GM18951 (cell line): ENCODE measurements around the gene NFYC.

ENCODE experiments used
- POLR2A ChIP-seq: IDR thresholded peaks from 4 replicates; pipeline ENCODE4 v1.6.1; 2011; ENCODE audit warnings: mild to moderate bottlenecking; ENCODE audit not compliant: insufficient read length, insufficient read depth; ENCODE audit errors: extremely low read depth
- in situ Hi-C: fragments of 300-500 bp; cut with MboI; formaldehyde crosslinking; loops from one replicate; pipeline ENCODE4 v1.12.0; 2022; ENCODE audit warnings: low sequenced_read_pairs, mixed read lengths, inconsistent platforms; ENCODE audit not compliant: unreplicated experiment

NFYC gene

GRCh38 chr1:40691538-40692428, at the start of gene NFYC:
Gene NFYC (plus strand): TSS chr1:40691704. CDS start chr1:40738844, 47,140 bp downstream.
- peak; percentile 95 for TF ChIP-seq POLR2A
- in situ Hi-C loops = no loop called here

DNA sequence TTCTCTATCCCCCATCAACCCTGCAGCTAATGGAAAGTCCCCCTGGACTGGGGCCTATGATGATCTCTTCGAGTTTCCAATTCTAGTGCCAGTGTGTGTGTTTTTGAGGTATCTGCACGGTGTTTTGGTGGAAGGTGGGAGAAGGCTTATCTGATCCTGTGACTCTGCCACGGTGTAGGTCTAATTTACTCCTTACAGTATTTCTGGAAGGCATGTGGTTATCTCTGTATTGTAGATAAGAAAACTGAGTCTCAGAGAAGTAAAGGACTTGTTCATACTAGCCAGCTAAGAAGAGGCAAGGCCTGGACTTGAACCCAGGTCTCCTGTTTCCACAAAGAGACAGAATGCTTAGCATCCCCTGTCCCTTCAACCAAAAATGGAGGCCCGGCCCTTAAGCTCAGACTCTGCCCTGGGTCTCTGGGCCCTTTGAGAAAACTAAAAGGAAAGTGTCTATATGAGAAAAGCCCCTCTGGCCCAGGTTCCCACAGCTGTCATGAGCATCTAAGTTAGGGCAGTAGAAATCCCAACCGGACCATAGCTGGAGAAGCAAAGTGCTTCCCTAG, 46.3 kb upstream of the NFYC start:
- in situ Hi-C loops = no loop called here
- TF ChIP-seq POLR2A = no peak

- no peak for TF ChIP-seq POLR2A
- in situ Hi-C loops = no loop called here
Observed at GRCh38 chr1:40646315-40646714, 45.2 kb upstream of the NFYC start.

DNA sequence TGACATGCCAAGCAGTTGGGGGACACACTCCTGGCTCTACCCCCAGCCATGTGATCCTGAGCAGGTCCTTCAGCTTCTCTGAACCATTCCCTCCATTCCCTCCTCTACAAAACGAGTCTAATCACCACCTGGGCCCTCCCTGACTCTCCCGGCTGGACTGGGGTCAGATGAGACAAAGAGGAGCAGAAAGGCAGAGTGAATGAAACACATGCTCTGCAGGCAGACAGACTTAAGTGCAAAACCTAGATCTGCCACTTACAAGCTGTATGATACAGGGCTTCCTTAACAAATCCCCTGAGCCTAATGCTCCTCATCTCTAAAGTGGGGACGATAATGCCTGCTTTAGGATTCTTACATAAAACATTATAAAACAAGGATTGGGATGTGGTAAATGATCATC, 43.3 kb upstream of the NFYC start:
- in situ Hi-C loops = no loop called here
- no peak for TF ChIP-seq POLR2A

DNA sequence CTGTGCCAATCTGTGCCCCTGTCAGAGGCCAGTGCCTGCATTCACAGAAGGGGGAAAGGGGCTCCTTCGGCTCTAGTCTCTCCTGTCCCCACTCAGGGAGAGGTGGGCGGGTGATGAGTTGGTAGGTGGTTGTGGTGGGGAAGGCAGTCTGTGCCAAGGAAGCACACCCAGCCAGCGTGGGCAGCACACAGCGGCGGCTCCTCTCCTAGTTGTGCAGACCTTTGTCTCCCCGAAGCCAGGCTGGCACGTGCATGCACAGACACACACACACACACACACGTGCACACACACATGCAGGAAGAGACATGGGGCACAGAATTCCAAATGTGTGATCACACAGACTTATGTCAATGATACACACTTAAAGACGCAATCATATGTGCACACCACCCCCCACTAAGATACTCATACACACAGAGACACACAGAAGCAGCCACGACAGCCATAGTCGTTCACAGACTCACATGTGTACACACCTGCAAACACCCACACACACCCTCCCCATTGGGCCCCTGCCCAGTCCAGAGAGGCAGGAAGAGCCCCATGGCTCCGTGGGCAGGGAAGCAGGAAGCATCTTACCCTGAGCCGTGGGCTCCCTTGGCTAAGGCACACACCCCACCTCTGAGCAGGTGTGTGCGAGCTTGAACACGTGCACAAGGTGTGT, 42.4 kb upstream of the NFYC start:
- in situ Hi-C loops = no loop called here
- TF ChIP-seq POLR2A = no peak

GRCh38 chr1:40649592-40649930, 41.9 kb upstream of the NFYC start:
- no peak for TF ChIP-seq POLR2A
- in situ Hi-C loops = no loop called here

DNA sequence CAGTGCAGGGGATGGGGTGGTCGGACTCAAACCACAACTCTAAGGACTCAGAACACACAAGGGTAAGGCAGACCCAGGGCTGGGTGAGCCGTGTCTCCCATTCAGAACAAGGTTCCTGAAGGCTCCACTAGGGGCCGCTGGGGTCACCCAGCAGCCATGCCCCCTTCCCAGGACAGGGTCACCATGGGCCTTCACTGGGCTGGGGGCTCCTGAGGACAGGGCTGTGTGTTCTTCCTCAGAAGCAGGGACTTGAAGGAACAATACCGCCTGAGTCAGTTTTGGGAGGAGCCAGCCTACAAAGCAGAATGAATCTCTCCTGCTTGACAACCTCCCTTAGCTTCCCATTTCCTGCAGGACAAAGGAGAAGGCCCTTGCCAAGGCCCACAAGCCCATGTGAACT, 41.4 kb upstream of the NFYC start:
- no peak for TF ChIP-seq POLR2A
- in situ Hi-C loops = no loop called here

- TF ChIP-seq POLR2A = no peak
- in situ Hi-C loops = no loop called here
Observed at GRCh38 chr1:40651138-40651857, 40.2 kb upstream of the NFYC start.

- no peak for TF ChIP-seq POLR2A
- in situ Hi-C loops = no loop called here
Observed at GRCh38 chr1:40652468-40652867, 39.0 kb upstream of the NFYC start.

DNA sequence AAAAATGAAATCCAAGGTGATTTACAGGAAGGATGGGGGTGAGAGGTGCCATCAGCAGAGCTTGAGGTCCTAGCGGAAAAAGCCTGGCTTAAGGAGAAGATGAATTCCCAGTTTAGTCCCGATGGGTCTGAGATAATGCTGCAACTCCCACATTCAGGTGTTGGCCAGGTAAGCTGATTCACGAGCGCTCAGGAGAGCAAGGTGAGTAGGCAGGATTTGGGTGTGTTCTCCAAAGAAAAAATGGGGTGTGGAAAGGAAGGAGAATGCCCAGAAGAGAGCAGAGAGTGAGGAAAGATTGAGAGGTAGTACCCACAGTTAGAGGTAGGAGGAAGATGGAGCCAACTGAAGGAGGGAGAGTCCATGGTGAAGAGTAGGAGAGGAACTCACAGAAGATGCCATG, 38.5 kb upstream of the NFYC start:
- TF ChIP-seq POLR2A = no peak
- in situ Hi-C loops = no loop called here

DNA sequence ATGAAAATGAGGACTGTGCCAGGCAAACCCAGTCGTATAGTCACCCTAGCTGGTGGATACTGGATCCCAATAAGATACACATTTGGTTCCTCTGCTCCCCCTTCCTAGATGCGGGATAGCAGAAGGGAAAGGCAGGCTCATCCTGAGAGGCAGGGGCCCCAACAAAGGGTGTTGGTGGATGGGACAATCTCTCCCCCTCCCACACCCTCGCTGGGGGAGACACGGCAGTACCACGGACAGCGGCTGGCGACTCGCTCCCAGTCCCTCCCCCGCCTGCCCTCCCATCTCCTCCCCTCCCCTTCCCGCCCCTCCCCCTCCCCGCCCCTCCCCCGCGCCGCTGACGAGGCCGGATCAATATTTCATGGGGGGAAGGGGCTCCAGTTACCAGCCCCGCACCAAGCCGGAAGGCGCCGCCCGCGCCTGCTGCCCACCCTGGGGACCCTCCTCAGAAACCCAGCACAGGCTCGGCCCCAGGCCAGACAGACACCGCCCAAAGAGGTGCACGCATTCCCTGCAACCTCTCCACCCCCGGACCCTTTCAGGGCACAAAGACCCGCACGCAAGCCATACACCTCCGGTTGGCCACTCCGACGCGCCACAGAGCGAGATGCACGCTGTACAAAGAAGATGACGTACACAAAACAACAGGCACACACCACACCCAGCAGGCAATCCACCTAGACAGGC, 37.5 kb upstream of the NFYC start:
- TF ChIP-seq POLR2A = no peak
- in situ Hi-C loops = no loop called here

DNA sequence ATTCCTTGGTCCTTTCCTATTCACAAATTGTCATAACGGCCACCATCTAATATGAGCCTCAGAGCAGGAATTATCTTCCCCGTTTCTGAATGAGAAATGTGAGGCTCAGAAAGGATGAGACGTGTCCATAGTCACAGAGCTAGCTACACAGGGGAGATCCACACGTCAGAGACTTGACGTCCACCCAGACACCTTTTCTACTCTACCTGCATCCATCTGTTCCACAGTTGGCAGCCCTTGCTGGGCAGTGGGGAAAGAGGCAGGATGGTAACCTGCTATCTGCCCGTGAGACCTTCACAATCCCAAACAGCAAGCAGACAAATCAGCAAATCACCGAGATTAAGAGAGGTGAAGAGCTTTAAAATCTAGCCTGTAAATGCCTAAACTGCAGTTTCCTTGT, 34.5 kb upstream of the NFYC start:
- TF ChIP-seq POLR2A = no peak
- in situ Hi-C loops = no loop called here
